Gastrocnemius medialis (tissue), 4 donors: ENCODE data around the gene ZDHHC11.

ENCODE experiments used
- CTCF ChIP-seq, 5 experiments: fragments of 450-650 bp in 3 of 5; fragments of 200-600 bp in 2 of 5; sonication (generic) in 2 of 5; IDR thresholded peaks in 4 of 5; conservative IDR thresholded peaks in 1 of 5; 1 replicate in 4 of 5; 2 replicates in 1 of 5; pipeline ENCODE4 v1.5.1; 2016 to 2019; ENCODE audit warnings: antibody characterized with exemption in 5 of 5, mild to moderate bottlenecking in 3 of 5, moderate library complexity in 3 of 5
- POLR2A ChIP-seq, 2 donors: fragments of 450-650 bp; IDR thresholded peaks; one replicate each; pipeline ENCODE4 v1.6.1; 2017; ENCODE audit warnings: antibody characterized with exemption in 2 of 2, mild to moderate bottlenecking in 2 of 2, moderate library complexity in 2 of 2

- TF ChIP-seq CTCF (IDR thresholded peaks at IDR 0.05 in 4 of 5, conservative IDR thresholded peaks at IDR 0.05 in 1 of 5): no peak
- TF ChIP-seq POLR2A (IDR thresholded peaks at IDR 0.05): no peak
Measured at GRCh38 chr5:854217-854616, 3.4 kb upstream of the ZDHHC11 start.
